PC-9 (cell line): ENCODE results near the gene AP4M1. TPM values are rescaled to one million over a fixed set of nuclear protein-coding genes. Genes with fewer than 3 reads are reported as not detected.
A peak's percentile ranks its signal among the peaks of the same experiment; 100 is the strongest.

Experiments used
- BruUV-seq: library from RNA; stranded (reverse); fragments of 400-500 nt; replicated peaks from 2 replicates; lab custom pipeline; 2021; lab: Mats Ljungman, UMichigan
- CTCF ChIA-PET: fragments of 300-600 bp; sonication (Branson Sonifier 250); formaldehyde crosslinking; loops from one replicate; lab custom pipeline; 2022; ENCODE audit warnings: antibody characterized with exemption; lab: Charles Lee
- POLR2A ChIA-PET: fragments of 300-600 bp; sonication (Branson Sonifier 250); formaldehyde crosslinking; loops from one replicate; lab custom pipeline; 2022; ENCODE audit warnings: antibody characterized with exemption; ENCODE audit not compliant: unreplicated experiment; lab: Charles Lee
- DNase-seq, 2 experiments: peaks; one replicate each; pipeline versions ENCODE4 v3.0.0 to v3.0.0-alpha.2; 2015 to 2022; ENCODE audit warnings: mixed read lengths in 1 of 2
- H2AFZ ChIP-seq: fragments of 200-600 bp; sonication (generic); 2 replicates; pipeline ENCODE4 v1.8.1; 2017; ENCODE audit warnings: antibody characterized with exemption
- H3F3A ChIP-seq: fragments of 200-600 bp; sonication (generic); 2 replicates; pipeline ENCODE4 v1.8.1; 2017; ENCODE audit warnings: antibody characterized with exemption, mild to moderate bottlenecking, low read depth; ENCODE audit not compliant: insufficient read depth
- H3K27ac ChIP-seq: fragments of 200-600 bp; sonication (generic); 2 replicates; pipeline ENCODE4 v1.6.1; 2016; ENCODE audit warnings: mixed run types
- H3K27me3 ChIP-seq: fragments of 200-600 bp; sonication (generic); 2 replicates; pipeline ENCODE4 v1.6.1; 2016; ENCODE audit warnings: low read depth, mixed run types; ENCODE audit not compliant: insufficient read depth
- H3K36me3 ChIP-seq: fragments of 200-600 bp; sonication (generic); 2 replicates; pipeline ENCODE4 v1.6.1; 2016; ENCODE audit warnings: low read depth, mixed run types
- H3K4me1 ChIP-seq: fragments of 200-600 bp; sonication (generic); replicated peaks from 2 replicates; pipeline ENCODE4 v1.6.1; 2016; ENCODE audit warnings: mixed run types; ENCODE audit not compliant: insufficient read depth
- H3K4me2 ChIP-seq: fragments of 200-600 bp; sonication (generic); 2 replicates; pipeline ENCODE4 v1.6.1; 2017; ENCODE audit warnings: mixed run types
- H3K4me3 ChIP-seq: fragments of 200-600 bp; sonication (generic); 2 replicates; pipeline ENCODE4 v1.6.1; 2016; ENCODE audit warnings: mixed run types
- H3K79me2 ChIP-seq: fragments of 200-600 bp; sonication (generic); 2 replicates; pipeline ENCODE4 v1.6.1; 2017; ENCODE audit warnings: low read depth, mixed run types
- H3K9me2 ChIP-seq: fragments of 200-600 bp; sonication (generic); 2 replicates; pipeline ENCODE4 v1.8.1; 2017; ENCODE audit warnings: mild to moderate bottlenecking; ENCODE audit not compliant: insufficient read depth
- H3K9me3 ChIP-seq: fragments of 200-600 bp; sonication (generic); 2 replicates; pipeline ENCODE4 v1.8.1; 2016; ENCODE audit warnings: low read depth; ENCODE audit not compliant: insufficient read depth
- H4K20me1 ChIP-seq: fragments of 200-600 bp; sonication (generic); 2 replicates; pipeline ENCODE4 v1.8.1; 2017; ENCODE audit not compliant: insufficient read depth
- CTCF ChIP-seq: fragments of 200-600 bp; sonication (generic); conservative IDR thresholded peaks from 2 replicates; pipeline ENCODE4 v1.6.1; 2017; ENCODE audit warnings: mixed run types, antibody characterized with exemption, mild to moderate bottlenecking, moderate library complexity
- EZH2 ChIP-seq: fragments of 200-600 bp; sonication (generic); IDR thresholded peaks from 2 replicates; pipeline ENCODE4 v1.8.0; 2017; ENCODE audit warnings: antibody characterized with exemption, low read depth
- intact Hi-C: fragments of 100-400 bp; cut with micrococcal nuclease; formaldehyde crosslinking; loops from one replicate; pipeline ENCODE4 v1.10.0; 2022; ENCODE audit not compliant: unreplicated experiment
- total RNA-seq: library from RNA; stranded (reverse); gene quantifications from 2 replicates; pipeline ENCODE4 v1.2.3, GENCODE V29; 2021

The AP4M1 gene
- total RNA-seq, 1 experiment from 2014 or later, result 18.1 TPM

GRCh38 chr7:100122067-100122466 lies 20.6 kb downstream of the AP4M1 start:
- Histone ChIP-seq H3K4me2 (no peak overlapping the region), H2AFZ (no peak overlapping the region), H3K4me1 (peaks cover 13% of the 10 kb centered on the region; the same call in 1 of the 2 replicates), H3K27ac (no peak overlapping the region), H3F3A (peaks cover 16% of the 10 kb centered on the region; the same call in 1 of the 2 replicates), H3K9me3 (no peaks in the 10 kb centered on the region), H3K79me2 (peaks cover 8% of the 10 kb centered on the region; the same call in 1 of the 2 replicates), H3K4me3 (no peak overlapping the region), H4K20me1 (no peaks in the 10 kb centered on the region), H3K27me3 (no peaks in the 10 kb centered on the region), H3K9me2 (no peaks in the 10 kb centered on the region), H3K36me3 (no peaks in the 10 kb centered on the region)
- ChIA-PET POLR2A (no interaction called here), CTCF (no interaction called here)
- BruUV-seq, result no TSS peak
- intact Hi-C loops, result no loop called here
- no peak for DNase-seq
- no peak for TF ChIP-seq CTCF

DNA sequence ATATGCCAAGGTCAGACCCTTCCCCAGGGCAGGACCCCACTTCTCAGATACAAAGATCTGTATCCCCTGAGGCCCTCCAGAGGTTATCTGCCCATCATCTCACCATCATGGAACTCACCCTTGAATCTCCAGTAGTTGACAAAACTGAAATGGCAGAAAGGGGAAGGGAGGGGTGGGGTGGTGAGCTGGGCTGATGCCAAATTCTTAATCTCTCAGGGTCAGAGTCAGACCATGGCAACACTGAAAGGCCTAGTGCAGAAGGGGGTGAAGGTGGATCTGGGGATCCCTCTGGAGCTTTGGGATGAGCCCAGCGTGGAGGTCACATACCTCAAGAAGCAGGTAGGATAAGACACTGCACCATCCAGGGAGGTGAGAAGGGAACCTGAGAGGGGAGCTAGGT lies 21.1 kb downstream of the AP4M1 start:
- no peaks in the 10 kb centered on the region for H4K20me1 ChIP-seq
- peaks cover 8% of the 10 kb centered on the region; the same call in 1 of the 2 replicates for H3K79me2 ChIP-seq
- H3K27ac ChIP-seq, result no peak overlapping the region
- no peak overlapping the region for H3K4me2 ChIP-seq
- no peak overlapping the region for H3K4me3 ChIP-seq
- no peaks in the 10 kb centered on the region for H3K9me3 ChIP-seq
- POLR2A ChIA-PET, result no interaction called here
- H3K27me3 ChIP-seq, result no peaks in the 10 kb centered on the region
- H3K36me3 ChIP-seq, result no peaks in the 10 kb centered on the region
- TF ChIP-seq CTCF, result no peak
- TF ChIP-seq EZH2, result no peak
- peaks cover 16% of the 10 kb centered on the region; the same call in 1 of the 2 replicates for H3F3A ChIP-seq
- H2AFZ ChIP-seq, result no peak overlapping the region
- intact Hi-C loops, result no loop called here
- BruUV-seq, result no TSS peak
- H3K9me2 ChIP-seq, result no peaks in the 10 kb centered on the region
- peaks cover 13% of the 10 kb centered on the region; the same call in 1 of the 2 replicates for H3K4me1 ChIP-seq
- DNase-seq, result no peak
- CTCF ChIA-PET, result interaction anchor here (0.6 kb wide), 1 partner anchor 690 kb away, joined by 9 read pairs; no protein-coding TSS in a partner anchor

DNA sequence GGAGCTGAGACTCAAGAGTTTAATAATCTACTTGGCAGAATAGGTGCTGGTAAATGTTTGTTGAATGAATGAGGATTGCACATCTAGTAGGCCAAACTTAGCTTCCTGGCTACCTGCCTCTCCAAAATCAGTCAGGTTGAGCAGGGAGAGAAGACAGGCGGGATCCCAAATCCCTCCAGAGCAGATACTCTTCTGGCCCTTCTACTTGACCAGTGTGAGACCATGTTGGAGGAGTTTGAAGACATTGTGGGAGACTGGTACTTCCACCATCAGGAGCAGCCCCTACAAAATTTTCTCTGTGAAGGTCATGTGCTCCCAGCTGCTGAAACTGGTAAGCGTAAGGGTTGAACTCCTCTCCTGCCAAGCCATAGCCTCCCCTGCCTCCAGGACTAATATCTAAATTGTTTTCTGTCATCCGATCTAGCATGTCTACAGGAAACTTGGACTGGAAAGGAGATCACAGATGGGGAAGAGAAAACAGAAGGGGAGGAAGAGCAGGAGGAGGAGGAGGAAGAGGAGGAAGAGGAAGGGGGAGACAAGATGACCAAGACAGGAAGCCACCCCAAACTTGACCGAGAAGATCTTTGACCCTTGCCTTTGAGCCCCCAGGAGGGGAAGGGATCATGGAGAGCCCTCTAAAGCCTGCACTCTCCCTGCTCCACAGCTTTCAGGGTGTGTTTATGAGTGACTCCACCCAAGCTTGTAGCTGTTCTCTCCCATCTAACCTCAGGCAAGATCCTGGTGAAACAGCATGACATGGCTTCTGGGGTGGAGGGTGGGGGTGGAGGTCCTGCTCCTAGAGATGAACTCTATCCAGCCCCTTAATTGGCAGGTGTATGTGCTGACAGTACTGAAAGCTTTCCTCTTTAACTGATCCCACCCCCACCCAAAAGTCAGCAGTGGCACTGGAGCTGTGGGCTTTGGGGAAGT lies 23.1 kb downstream of the AP4M1 start:
- H3K4me1 ChIP-seq, result peaks cover 18% of the 10 kb centered on the region; the same call in 1 of the 2 replicates
- BruUV-seq, result no TSS peak
- ChIA-PET POLR2A (interaction anchor here (0.5 kb wide), 1 partner anchor 28 kb away, joined by 7 read pairs; no protein-coding TSS in a partner anchor), CTCF (interaction anchor here (0.6 to 0.7 kb wide), 5 partner anchors 42 to 1050 kb away, joined by 3 to 5 read pairs (median 4); no protein-coding TSS in a partner anchor)
- H3K27ac ChIP-seq, result no peak overlapping the region
- no peak for DNase-seq
- no peaks in the 10 kb centered on the region for H3K36me3 ChIP-seq
- H2AFZ ChIP-seq, result no peak overlapping the region
- intact Hi-C loops, result no loop called here
- no peaks in the 10 kb centered on the region for H3K9me2 ChIP-seq
- no peak overlapping the region for H3K4me3 ChIP-seq
- H3K4me2 ChIP-seq, result 0 out of 2 replicates have a peak overlapping the region, but pooled peaks have one; percentile 80
- no peaks in the 10 kb centered on the region for H3K27me3 ChIP-seq
- no peaks in the 10 kb centered on the region for H4K20me1 ChIP-seq
- peaks cover 8% of the 10 kb centered on the region; the same call in 1 of the 2 replicates for H3K79me2 ChIP-seq
- H3F3A ChIP-seq, result peaks cover 29% of the 10 kb centered on the region
- H3K9me3 ChIP-seq, result no peaks in the 10 kb centered on the region
- TF ChIP-seq CTCF (no peak), EZH2 (no peak)
